ENCODE results near the gene XPO6.

Gene XPO6

DNA sequence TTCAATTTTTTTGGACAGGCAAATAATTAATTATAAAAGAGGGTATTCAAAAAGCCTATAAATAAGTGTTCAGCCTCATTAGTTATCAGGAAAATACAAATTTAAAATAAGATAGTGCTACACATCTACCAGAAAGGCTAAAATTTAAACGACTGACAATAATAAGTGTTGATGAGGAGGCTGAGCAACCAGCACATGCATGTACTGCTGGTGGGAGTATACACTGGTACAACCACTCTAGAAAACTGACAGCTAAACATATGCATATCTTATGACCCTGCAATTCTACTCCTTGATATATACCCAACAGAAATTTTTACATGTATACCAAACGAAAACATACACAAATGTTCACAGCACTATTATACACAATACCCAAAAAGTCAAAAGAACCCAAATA, 27.1 kb downstream of the XPO6 start:
- in situ Hi-C loops (cut with HindIII; ENCODE audit: low sequenced_read_pairs) = loop anchor here (5.0 kb wide), 1 partner anchor 67 kb away; no protein-coding TSS in a partner anchor

DNA sequence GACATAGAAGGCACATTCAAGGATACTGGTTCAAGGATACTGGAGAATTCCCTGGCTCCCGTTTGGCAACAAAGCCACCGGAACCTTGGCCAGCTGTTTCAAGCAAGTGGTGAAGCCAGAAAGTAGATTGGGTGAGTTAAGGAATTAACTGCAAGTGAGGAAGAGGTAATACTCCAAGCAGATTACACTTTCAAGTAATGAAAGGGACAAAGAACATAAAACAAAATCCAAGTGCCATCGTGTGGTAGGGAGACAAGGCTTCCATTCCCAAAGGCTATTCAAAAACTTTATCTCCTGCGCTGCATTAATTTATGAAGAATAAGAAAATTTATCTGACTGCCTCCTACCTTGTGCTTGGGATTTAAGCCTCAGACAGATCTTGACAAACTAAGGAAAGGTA, 27.8 kb downstream of the XPO6 start:
- in situ Hi-C loops (cut with HindIII; ENCODE audit: low sequenced_read_pairs) = no loop called here

DNA sequence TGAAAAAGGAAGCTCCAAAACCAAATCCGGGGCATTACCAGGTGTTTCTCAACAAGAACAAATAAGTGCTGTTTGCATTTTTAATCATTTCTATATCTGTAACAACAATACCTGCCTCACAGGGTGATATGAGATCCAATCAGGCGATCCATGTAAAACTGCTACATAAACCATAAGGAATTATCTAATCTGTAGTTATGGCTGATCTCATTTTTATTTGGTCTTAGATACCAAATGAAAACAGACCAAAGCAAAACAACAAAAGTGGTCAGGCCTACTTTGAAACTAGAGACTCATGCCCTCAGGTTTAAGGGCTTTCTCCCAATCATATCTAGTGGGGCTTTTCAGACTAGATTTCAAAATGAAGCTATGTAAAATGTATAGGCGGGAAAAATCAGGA, 28.3 kb downstream of the XPO6 start:
- in situ Hi-C loops (cut with HindIII; ENCODE audit: low sequenced_read_pairs) = no loop called here

DNA sequence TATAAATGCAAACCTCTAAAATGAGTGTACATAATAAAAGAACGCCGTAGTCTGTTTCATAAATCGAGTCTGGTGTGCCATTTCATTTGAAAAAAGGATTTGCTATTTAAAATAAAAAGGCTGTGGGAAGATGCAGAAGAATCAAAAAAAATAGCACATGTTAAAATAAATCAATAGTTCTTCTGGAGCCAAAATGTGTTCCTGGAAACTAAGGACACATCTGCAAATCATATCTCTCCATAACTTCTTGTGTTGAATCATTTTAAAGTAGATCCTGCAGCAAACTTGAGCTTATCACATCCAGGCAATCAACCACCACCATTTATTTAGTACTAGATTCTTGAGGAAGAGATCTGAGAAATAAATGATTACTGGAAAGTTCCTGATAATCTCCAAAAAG, 29.0 kb downstream of the XPO6 start:
- in situ Hi-C loops (cut with HindIII; ENCODE audit: low sequenced_read_pairs) = no loop called here

DNA sequence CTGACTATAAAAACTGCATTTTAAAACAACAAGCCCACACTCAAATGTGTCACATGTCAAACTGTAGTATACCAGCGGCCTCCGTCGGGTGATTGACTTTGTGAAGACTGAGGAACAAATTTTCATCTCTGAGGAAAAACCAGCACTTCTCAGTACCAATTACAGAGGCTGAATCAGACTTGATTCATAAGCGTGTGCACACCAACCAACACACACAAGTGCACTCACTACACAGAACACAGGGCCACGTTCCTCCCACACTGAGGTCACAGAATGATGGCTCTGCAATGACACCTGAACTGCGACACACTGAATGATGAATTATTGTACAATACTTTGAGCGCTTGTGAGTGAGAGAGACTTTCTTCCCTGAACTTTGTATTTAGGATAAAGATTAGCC, 29.6 kb downstream of the XPO6 start:
- in situ Hi-C loops (cut with HindIII; ENCODE audit: low sequenced_read_pairs) = no loop called here

DNA sequence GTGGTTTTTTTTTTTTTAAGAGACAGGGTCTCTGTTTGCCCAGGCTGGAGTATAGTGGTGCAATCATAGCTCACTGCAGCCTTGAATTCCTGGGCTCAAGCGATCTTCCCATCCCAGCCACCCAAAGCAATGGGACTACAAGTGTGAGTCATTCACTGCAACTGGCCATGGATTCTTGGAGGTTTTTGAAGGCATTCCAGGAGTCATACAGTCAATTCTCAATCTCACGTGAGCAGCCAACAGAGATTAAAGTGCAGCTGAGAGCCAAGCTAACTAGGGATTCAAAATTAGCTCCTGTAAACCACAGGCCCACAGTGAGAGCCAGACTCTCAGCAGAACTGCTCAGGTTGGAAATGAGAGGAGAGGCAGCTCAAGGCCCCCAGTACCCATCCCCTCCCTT, 30.2 kb downstream of the XPO6 start:
- in situ Hi-C loops (cut with HindIII; ENCODE audit: low sequenced_read_pairs) = no loop called here

DNA sequence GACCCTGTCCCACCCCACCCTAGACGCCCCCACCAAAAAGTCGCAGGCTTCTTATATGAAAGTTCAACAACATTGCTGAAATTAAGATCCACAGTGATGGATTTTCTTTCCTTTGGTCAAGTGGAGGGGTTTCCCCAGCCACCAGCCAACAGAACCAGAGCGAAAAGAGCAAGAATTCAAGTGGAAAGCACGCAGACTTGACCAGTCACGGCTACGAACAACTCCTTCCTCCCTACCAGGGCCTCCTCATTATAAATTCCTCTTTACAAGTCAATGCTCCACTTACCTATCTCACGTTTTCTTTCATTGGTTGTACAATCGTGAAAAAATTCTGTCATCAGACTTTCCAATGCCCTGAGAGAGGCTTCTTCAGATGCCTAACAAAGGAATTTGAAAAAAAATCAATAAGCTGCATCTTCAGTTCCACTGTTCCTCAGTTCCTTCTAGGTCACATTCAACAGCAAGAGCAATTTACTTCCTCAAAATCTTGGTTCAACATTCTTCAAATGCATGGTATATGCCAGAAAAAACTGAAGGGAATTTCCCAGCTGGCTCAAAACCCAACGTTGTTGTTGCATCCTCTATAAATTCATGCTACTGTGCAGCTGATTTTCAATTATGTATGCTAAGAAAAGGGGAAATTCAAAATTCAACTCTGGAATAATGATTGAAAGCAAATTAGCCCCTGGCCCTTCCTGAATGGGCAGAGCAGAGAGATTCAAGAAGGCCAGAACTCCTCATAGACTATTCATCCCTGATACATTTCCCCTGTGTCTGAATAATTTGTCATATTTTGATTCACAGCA, 30.9 kb downstream of the XPO6 start:
- in situ Hi-C loops (cut with HindIII; ENCODE audit: low sequenced_read_pairs) = no loop called here

DNA sequence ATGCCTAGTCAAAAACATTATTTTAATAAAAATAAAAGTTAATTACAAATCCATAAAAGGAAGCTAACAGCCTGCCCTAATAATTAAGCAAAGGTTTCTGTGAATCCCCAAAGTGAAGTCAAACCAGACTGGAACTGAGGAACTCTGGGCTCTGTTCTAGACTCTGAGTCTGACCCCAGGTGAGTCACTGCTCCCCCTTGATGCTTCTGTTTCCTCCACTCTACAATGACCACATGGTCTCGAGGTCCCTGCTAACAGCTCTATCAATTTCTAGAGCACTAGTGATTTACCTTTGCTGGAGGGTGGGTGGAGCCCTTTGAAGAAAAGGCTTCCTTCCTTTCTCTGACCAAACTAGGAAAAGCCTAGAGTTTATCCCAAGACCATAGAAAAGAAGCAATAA, 32.4 kb downstream of the XPO6 start:
- in situ Hi-C loops (cut with HindIII; ENCODE audit: low sequenced_read_pairs) = no loop called here

DNA sequence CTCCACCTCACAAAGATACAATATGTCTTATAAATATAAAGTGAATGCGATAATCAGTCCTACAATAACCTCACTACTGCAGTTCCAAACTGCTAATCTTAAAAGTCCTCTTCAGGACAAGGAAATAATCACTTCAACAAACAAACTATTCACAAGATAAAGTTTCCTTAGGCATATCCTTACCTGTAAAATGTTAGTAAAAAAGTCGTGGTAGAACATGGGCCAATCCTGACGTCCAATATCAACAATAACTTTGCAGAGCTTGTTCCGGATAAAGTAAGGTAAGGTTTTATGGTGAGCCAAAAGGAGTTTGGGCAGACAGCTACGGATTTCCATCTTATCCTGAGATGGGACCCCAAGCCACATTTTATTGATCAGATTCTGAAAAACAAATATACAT, 36.0 kb downstream of the XPO6 start:
- in situ Hi-C loops (cut with HindIII; ENCODE audit: low sequenced_read_pairs) = no loop called here

DNA sequence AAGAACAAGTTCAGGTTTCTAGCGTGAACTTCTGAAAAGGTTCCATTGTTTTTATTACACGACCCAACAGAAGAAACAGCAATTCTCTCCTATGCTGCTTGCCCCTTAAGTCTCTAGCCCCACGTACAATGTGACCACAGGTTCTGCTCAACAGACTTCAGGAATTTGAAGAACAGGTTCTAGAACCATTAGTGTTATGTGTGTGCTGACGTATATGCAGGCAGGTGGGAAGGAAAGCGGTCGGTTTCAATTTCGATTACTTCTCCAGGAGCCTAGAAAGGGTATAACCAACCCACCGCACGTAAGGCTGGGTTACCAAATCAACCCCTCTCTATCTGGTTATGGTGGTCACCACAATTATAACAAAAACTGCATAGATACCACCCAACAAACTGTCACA, 39.4 kb downstream of the XPO6 start:
- in situ Hi-C loops (cut with HindIII; ENCODE audit: low sequenced_read_pairs) = no loop called here

DNA sequence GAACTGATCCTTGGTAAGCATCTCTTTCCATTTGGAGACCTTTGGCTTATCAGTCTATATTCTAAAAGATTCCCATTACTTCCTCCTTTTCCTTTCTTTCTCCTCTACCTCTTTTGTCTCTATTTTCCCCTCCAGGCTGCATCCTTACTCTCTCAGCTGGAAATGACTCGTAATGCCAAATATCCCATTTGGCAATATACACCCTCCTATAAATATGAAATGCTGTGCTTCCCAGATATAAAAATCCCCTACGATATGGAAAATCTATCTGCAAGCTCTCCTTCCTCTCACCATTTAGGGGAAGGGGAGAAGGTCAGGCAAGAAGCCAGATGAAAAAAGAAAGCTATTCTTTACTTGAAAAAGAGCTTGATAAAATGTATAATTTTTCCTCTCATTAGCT, 39.9 kb downstream of the XPO6 start:
- in situ Hi-C loops (cut with HindIII; ENCODE audit: low sequenced_read_pairs) = no loop called here

DNA sequence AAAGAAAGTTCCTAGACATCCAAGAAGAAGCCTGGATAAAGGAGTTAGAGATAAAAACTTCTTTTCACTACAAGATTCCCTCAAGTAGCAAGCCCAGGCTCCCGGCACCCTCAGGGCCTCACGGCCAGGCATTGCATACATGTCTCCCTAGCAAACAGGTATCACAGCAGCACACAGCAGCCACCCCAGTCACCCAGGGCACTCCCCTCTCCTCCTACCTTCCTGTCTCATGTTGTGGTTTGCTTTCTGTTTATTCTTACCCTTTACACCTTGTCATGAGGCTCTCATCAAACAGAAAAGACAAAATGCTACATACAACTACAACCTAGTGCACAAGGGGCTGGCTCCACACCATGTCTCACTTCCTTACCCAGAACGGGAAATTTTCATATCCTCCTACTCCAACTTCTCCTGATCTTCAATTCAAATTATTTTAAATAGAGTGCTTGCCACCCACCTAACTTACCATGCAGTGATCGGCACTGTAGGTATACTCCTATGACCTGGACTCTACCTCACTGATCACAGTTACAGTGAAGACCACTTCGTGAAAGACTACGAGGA, 42.7 kb downstream of the XPO6 start:
- in situ Hi-C loops (cut with HindIII; ENCODE audit: low sequenced_read_pairs) = no loop called here

DNA sequence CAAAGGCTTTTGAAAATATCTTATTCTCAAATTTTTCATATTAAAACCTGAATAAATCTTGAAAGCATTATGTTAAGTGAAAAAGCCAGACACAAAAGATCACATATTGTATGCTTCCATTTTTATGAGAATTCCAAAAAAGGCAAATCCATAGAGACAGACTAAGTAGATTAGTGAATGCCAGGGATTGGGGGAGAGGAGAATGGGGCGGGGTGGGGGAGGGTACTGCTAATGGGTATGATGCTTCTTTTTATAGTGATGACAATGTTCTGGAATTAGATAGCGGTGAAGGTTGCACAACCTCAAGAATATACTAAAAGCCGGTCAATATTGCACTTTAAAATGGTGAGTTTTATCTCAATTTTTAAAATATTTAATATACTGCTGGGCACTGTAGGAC, 44.0 kb downstream of the XPO6 start:
- in situ Hi-C loops (cut with HindIII; ENCODE audit: low sequenced_read_pairs) = no loop called here

DNA sequence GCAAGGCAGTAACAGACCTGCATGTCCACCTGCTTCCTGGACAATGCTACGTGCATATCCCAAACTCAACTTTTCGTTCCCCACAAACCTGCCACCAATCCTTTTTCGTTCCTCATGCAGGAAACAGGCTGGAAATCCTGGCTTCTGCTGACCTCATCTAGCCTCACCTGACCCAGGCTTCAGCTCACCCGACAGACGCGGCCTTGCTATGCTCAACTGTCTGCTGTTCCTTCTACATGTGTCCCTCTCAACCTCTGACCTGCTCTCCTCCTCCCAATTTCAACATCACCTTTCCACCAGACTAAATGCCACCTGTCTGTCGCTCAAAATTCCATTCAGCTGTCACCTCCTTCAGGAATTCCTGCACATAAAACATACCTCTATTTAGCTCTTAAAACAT, 44.5 kb downstream of the XPO6 start:
- in situ Hi-C loops (cut with HindIII; ENCODE audit: low sequenced_read_pairs) = no loop called here

DNA sequence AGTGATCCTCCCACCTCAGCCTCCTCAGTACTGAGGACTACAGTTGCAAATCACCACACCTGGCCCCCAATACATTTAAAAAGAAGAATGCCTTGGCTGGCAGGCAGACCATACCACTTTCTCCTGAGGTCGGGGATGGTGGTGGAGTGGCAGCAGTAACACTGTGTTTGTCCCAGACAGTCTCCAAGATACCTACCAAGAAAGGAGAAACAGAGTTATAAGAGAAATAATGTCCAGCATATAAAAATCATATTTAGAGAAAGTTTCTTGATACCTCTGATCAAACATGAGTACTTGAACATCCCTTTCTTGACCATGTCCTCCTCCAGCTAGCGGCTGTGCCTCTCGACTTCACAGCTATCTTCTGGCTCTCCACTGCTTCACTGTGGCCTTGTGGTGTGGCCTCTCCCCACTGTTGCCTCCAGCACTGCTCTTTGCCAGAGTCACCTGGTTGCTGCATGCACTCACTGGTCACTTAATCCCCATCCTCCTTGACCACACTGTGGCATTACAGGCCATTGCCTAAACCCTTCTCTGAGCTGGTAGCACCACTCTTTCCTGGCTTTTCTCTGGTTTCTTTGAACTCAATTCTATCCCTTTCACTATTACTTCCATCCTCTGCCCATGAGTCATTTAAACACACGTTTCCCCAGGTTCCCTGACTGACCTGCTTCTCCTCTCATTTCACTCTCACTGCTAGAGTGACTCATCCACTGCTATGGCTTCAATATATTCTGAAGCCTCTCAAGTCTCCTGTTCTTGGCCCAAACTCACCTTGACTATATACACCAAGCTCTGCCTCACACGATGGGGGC, 45.2 kb downstream of the XPO6 start:
- in situ Hi-C loops (cut with HindIII; ENCODE audit: low sequenced_read_pairs) = no loop called here

DNA sequence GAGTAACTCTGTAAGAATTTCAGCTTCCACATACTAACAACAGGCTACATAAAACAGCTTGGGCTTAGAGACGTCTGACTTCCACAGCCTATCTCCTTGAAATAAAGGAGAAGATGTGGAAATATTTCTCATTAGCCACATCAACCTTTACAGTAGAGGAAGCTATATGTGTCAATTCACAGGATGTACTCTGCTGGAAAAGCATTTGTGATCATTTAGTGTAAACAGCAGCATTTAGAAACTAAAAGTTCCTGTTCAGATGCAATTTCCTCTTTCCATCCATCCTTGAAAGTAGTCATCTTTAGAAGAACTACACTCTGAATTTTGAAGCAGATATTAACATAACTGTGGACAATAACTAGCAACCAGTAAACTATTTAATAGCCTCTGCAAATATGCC, 46.2 kb downstream of the XPO6 start:
- in situ Hi-C loops (cut with HindIII; ENCODE audit: low sequenced_read_pairs) = no loop called here

DNA sequence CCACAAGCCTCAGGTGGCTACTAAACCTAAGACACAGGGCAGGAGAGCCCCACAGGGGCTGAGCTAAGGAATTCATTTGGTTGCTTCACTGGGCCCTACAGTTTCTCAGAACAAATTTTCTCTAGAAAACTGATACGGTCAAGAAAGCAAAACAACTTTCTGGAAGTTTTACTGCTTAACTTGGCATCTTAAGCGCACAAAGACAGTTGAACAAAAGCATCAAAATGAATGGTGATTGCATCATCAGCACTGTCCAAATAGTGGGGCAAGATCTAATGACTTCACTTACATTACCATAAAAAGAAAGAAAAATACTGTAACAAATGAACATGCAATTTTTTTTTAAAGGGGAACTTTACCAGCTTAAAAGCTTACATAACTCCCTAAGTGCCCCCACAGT, 47.6 kb downstream of the XPO6 start:
- in situ Hi-C loops (cut with HindIII; ENCODE audit: low sequenced_read_pairs) = no loop called here

DNA sequence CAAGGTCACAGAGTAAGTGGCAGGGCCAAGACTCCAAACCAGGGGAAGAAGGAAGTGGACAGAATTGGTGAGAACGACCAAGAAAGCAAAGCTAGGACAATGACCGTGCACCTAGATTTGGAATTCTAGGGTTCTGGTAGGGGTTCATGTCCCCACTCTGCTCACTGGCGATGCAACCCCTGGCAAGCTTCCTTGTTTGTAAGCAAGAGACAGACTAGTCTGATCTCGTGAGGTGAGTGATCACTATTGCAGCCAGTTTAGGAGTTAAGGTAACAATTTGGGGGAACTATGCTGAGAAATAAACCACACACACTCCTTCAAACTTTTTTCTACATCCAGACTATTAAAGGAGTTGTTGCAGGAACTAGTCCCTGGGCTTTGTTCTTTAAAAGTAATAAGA, 48.1 kb downstream of the XPO6 start:
- in situ Hi-C loops (cut with HindIII; ENCODE audit: low sequenced_read_pairs) = no loop called here

DNA sequence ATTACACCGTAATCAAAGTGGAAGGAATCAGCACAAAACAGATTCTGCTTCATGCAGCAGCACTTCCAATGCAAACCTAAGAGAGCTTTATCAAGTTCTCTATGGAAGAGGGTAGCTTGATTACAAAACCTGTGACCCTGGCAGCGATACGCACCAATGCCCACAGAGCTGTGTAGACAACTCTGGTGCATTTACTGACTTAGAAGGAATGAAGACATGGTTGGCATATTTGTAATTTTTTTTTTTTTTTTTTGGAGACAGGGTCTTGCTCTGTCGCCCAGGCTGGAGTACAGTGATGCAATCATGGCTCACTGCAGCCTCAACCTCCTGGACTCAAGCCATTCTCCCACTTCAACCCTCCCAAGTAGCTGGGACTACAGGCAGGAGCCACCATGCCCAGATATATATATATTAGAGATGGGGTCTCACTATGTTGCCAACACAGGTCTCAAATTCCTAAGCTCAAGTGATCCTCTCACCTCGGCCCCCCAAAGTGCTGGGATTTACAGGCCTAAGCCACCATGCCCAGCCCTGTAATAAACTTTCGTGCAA, 49.4 kb downstream of the XPO6 start:
- in situ Hi-C loops (cut with HindIII; ENCODE audit: low sequenced_read_pairs) = no loop called here

DNA sequence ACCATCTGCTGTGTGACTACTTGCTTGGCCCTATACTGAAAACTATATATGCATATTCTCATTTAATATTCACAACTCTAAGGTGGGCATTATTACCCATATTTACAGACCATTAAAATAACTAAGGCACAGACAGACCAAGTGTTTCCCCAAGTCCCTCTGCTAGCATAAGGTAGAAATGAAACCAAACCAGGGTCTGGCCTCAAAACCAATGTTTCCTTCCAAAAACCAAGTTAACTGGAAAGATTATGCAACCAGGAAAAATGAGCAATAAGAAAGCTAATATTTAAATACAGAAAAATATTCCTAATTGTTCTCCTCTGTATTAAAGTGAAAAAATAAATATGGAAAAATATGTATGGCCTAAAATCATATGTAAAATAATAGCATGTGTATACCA, 50.1 kb downstream of the XPO6 start:
- in situ Hi-C loops (cut with HindIII; ENCODE audit: low sequenced_read_pairs) = no loop called here

DNA sequence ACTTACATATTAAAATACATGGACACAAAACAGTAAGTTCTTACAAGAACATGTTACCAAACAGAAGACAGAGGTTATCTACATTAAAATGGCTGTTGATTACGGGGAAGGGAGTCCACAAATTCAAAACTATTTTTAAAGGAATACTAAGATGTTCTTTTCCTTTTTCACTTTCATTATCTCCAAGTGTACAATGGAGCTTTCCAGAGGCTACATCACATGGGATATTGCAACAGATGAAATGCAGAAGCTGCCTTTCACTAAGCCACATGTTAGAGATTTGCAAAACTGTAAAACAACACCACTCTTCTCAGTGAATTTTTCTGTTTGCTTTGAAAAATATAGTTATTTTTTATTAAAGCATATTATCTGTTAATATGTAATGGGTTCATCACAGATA, 53.6 kb downstream of the XPO6 start:
- in situ Hi-C loops (cut with HindIII; ENCODE audit: low sequenced_read_pairs) = no loop called here

All from endothelial cell of hepatic sinusoid (primary cell).